Glutamatergic neuron (in vitro differentiated cells): ENCODE measurements around the gene FAP. TPM values are rescaled to one million over a fixed set of nuclear protein-coding genes. Genes with fewer than 3 reads are reported as not detected.

ENCODE experiments used
- DNase-seq: peaks from one replicate; pipeline ENCODE4 v3.0.0; 2022
- H3K27ac Mint-ChIP-seq: one replicate; pipeline ENCODE4 v1.8.0; 2020; ENCODE audit warnings: mild to moderate bottlenecking, mixed read lengths, inconsistent platforms; ENCODE audit not compliant: unreplicated experiment
- H3K27me3 Mint-ChIP-seq: one replicate; pipeline ENCODE4 v1.8.0; 2020; ENCODE audit warnings: mild to moderate bottlenecking, moderate library complexity, mixed read lengths, inconsistent platforms; ENCODE audit not compliant: unreplicated experiment
- H3K36me3 Mint-ChIP-seq: one replicate; pipeline ENCODE4 v1.8.0; 2020; ENCODE audit warnings: mild to moderate bottlenecking, mixed read lengths, inconsistent platforms; ENCODE audit not compliant: unreplicated experiment
- H3K4me1 Mint-ChIP-seq: one replicate; pipeline ENCODE4 v1.8.0; 2020; ENCODE audit warnings: mild to moderate bottlenecking, low read depth, mixed read lengths, inconsistent platforms; ENCODE audit not compliant: unreplicated experiment
- H3K4me3 Mint-ChIP-seq: one replicate; pipeline ENCODE4 v1.8.0; 2020; ENCODE audit warnings: mild to moderate bottlenecking, mixed read lengths, inconsistent platforms; ENCODE audit not compliant: unreplicated experiment
- H3K9me3 Mint-ChIP-seq: one replicate; pipeline ENCODE4 v1.8.0; 2020; ENCODE audit warnings: mild to moderate bottlenecking, moderate library complexity, mixed read lengths, inconsistent platforms; ENCODE audit not compliant: unreplicated experiment
- total RNA-seq: library from RNA; stranded (reverse); fragmentation: NEBNext Ultra II Directional; extraction: Animal tissue kit (Norgen Biotek cat#: 25700); gene quantifications from one replicate; pipeline ENCODE4 v1.2.1, GENCODE V29; 2021; ENCODE audit not compliant: unreplicated experiment
- TF ChIP-seq, protein P1 (sequence below): fragments of 200-600 bp; sonication (generic); IDR thresholded peaks from one replicate; pipeline ENCODE4 v1.5.0; 2021; ENCODE audit not compliant: partially characterized antibody, unreplicated experiment

Gene FAP
- total RNA-seq, 1 donor from 2014 or later, result not detected

DNA sequence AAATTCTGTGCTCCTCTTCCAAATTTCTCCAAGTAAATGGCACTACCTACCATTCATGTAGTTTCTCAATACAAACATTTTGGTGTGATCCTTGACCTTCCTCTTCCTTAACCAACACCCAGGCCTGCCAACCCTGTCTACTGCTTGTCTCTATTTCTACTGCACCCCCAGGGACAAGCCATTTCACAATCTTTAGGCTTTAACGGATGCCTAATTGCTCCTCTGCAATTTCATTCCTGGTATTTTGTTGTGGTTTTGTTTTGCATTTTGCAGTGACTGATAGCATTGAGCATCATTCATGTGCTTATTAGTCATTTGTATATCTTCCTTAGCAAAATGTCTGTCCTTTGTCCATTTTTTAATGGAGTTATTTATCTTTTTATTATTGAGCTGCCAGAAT is 10.0 kb downstream of the FAP start:
- Mint-ChIP-seq H3K9me3 (no peaks in the 10 kb centered on the region), H3K4me3 (no peak overlapping the region), H3K27me3 (no peaks in the 10 kb centered on the region), H3K36me3 (no peaks in the 10 kb centered on the region), H3K4me1 (no peaks in the 10 kb centered on the region), H3K27ac (no peak overlapping the region)
- TF ChIP-seq, protein P1, sequence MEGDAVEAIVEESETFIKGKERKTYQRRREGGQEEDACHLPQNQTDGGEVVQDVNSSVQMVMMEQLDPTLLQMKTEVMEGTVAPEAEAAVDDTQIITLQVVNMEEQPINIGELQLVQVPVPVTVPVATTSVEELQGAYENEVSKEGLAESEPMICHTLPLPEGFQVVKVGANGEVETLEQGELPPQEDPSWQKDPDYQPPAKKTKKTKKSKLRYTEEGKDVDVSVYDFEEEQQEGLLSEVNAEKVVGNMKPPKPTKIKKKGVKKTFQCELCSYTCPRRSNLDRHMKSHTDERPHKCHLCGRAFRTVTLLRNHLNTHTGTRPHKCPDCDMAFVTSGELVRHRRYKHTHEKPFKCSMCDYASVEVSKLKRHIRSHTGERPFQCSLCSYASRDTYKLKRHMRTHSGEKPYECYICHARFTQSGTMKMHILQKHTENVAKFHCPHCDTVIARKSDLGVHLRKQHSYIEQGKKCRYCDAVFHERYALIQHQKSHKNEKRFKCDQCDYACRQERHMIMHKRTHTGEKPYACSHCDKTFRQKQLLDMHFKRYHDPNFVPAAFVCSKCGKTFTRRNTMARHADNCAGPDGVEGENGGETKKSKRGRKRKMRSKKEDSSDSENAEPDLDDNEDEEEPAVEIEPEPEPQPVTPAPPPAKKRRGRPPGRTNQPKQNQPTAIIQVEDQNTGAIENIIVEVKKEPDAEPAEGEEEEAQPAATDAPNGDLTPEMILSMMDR, result no peak
- DNase-seq, result no peak

DNA sequence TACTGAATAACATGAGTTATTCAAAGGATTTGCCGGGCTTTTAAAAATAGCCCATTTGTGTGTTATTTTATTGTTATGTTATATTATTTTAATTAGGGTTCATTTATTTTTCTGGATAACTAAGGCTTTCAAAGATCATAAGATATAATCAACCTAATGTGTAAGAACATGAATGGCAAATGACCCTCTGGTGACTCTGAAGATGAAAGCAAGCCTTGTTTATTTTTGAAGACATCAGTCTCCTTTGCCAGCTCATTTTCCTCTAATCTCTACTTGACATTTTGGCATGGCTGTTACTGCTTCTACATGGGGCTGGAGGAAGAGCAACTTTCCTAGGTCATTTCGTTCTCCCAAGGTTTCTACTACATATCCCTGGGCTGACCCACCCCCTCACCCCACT is 10.6 kb downstream of the FAP start:
- H3K4me1 Mint-ChIP-seq, result no peaks in the 10 kb centered on the region
- DNase-seq, result no peak
- no peak overlapping the region for H3K27ac Mint-ChIP-seq

DNA sequence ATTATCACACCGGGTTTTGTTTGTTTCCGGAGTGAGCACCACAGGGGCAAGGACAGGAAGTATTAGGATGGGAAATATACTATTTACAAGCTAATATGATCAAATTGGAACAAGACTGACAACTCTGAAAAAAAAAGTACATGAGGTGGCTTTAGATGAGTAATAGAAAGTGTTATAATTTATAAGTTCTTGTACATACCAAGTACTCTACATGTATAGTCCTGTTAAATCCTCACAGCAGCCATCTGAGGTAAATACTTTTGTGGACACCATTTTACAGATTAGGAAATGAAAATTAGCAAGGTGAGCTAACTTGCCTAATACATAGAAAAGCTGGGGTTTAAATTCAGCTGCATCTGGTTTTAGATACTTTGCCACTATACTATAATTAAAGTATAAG is 11.2 kb downstream of the FAP start:
- H3K27ac Mint-ChIP-seq, result no peak overlapping the region
- H3K4me3 Mint-ChIP-seq, result no peak overlapping the region
- H3K9me3 Mint-ChIP-seq, result no peaks in the 10 kb centered on the region
- TF ChIP-seq, protein P1, result no peak
- no peaks in the 10 kb centered on the region for H3K4me1 Mint-ChIP-seq
- H3K36me3 Mint-ChIP-seq, result no peaks in the 10 kb centered on the region
- no peaks in the 10 kb centered on the region for H3K27me3 Mint-ChIP-seq
- no peak for DNase-seq

More for the DNA sequence above, 10.6 kb downstream of the FAP start:
- Mint-ChIP-seq H3K27me3 (no peaks in the 10 kb centered on the region), H3K9me3 (no peaks in the 10 kb centered on the region), H3K36me3 (no peaks in the 10 kb centered on the region), H3K4me3 (no peak overlapping the region)
- TF ChIP-seq, protein P1, result no peak

DNA sequence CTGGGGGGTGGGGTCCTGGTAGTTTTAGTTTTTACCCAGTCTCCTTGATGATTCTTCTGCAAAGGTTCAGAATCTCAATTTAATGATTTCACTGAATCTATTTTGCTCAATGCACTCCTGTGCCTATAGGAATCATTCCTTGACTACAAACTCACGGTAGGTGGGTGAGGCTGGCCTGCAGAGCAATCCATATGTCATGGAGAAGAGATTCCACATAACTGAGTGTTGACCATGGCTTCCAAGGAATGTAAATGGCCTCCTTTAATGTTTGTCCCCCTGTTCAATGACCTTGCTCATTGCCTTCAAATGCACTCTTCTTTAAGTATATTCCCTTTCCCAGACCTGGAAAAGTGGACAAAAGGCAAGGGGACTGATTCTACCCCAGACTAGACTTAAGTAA is 12.5 kb downstream of the FAP start:
- Mint-ChIP-seq H3K4me3 (no peak overlapping the region), H3K27ac (no peak overlapping the region), H3K27me3 (no peaks in the 10 kb centered on the region), H3K36me3 (no peaks in the 10 kb centered on the region), H3K4me1 (no peaks in the 10 kb centered on the region), H3K9me3 (no peaks in the 10 kb centered on the region)
- TF ChIP-seq, protein P1, result no peak
- no peak for DNase-seq

DNA sequence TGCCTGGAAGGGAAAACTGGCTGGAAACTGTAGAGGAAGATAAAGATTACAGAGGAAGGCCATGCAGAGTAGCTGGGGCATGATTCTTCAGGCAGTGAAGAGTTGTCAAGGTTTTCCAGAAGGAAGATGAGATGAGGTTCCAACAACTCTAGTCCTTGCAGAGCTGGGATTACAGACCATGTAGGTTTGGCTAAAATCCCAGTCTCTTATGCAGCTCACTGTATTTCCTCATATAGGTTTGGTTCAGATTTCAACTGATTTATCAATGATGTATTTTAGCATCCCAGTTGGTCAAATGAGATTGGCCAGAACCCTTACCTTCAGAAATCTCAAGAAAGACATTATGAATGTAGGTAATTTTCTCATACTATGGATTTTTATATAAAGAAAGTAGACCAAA is 16.4 kb downstream of the FAP start:
- TF ChIP-seq, protein P1, result no peak
- no peaks in the 10 kb centered on the region for H3K27me3 Mint-ChIP-seq
- H3K4me1 Mint-ChIP-seq, result no peaks in the 10 kb centered on the region
- no peaks in the 10 kb centered on the region for H3K36me3 Mint-ChIP-seq
- H3K27ac Mint-ChIP-seq, result no peak overlapping the region
- no peak overlapping the region for H3K4me3 Mint-ChIP-seq
- no peak for DNase-seq
- H3K9me3 Mint-ChIP-seq, result no peaks in the 10 kb centered on the region
